Smooth muscle cell of the brain vasculature (primary cell): Measurements from ENCODE around the gene CBLN1.

Experiments used
- DNase-seq: peaks from one replicate; pipeline ENCODE4 v3.0.0-alpha.2; 2012; ENCODE audit warnings: low read depth, low spot score

The CBLN1 gene

DNA sequence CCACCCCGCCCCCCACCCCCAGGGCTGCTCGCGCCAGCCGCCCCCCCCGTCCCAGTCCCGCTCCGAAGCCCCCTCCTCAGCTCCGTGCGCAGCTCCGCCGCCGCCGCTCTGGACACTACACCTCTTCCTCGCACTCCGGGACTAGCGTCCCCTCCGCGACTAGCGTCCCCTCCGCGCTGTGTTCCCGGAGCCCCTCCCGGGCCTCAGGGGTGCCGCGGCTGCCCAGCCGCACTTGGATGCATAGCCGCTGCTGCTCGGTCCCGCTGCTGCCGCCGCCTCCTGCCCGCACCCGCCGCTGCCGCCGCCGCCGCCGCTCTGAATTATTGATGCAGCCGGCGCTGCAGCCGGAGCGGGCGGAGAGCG lies at the start of gene CBLN1:
Gene CBLN1, minus strand, starts transcription at position 359 of the 363 bp plus-strand sequence. CDS start 373 bp downstream, outside the sequence.
- DNase-seq: no peak

DNA sequence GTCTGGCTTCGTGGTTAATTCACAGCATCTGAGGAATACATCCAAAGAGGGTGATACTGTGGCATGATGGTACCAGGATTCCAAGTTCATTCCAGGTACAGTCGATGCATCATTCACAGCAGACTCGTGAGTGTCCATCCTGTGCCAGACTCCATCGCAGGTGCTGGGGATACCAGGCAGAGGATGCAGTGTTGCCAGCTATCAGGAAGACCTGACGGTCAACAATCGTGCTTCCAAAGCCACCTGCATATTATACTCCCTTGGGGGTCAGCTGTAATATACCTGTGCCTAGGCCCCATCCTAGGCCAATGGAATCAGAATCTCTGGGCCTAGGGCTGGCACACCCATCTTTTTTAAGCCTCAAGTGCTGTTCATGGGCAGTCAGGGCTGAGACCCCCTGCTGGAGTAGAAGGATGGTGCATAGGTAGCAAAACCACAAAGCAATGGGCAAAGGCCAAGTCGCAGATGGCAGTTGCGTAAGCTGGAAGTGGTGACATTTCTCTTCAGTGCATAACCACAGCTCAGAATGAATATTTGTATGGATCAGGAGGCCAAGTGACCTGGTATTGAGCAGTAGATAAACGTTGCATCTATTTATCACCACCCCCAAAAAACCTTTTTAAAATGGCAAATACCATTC lies 49.0 kb upstream of the CBLN1 start:
- DNase-seq: no peak

DNA sequence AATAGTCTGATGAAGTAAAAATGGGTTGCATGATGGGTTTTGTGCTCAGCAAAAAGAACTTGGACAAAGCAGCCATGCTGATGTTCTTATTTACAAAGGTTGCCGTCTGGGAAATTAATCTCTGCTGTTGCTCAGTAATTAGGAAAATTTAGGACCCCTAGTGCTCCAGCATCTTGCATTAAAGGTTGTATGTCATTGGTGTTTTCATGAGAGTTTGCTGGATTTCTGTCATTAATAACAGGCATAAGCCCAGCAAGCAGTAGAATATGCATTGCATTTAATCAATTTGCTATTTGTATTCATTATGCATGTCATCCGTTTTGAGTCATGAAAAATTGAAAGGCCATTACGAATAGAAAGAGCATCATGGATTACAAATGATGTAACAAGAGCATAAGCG lies 46.7 kb upstream of the CBLN1 start:
- DNase-seq: no peak

DNA sequence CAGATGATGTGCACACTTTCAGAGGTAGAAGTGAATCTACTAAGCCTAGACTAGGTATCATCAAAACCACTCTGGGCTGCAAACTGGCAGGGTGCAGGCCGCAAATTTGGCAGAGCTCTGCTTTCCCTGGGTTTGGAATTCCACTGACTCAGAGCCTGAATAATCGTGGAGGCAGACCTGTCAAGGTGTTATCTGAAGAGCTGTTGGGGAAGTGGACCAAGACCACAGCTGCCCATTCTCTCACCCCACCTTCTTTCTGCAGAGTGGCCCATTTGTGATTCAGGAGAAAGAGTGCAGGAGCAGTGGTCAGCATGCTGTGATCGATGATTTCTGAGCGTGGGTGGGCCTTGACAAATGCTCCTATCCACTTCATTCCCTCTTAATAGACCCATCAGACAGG lies 45.8 kb upstream of the CBLN1 start:
- DNase-seq: no peak

DNA sequence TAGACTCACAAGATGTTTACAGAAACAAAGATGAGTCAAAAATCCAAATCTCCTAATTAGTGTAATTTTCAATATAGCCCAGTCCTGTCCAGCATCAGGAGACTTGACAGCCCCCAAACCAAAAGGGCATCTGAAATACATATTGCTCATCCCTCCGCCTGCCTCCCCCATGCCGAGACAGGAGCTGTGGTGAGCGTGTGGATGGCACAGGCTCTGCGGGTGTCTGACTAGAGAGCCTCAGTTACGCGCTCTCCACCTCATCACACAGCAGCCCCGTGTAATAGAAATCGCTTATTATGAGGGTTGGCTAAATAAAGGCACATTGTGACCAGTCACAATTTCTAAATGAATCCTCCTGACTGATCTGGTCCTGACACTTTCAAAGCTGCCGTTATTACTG lies 43.1 kb upstream of the CBLN1 start:
- DNase-seq: no peak

DNA sequence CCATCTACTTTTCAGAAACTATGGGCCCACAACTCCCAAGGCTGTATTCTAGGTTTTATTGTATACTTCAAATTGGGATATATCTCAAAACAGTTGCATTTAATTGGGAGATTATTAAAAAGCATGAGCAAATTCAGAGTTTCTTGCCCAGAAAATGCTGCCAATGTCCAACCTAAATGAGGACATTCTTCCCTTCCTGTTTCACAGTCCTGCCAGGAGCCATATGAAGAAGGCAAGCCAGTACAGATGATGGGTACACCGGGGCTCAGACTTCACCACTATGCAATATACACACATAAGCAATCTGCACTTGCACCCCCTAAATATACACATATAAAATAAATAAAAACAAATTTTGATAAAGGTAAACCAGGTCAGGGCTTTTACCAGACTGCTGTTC lies 34.0 kb upstream of the CBLN1 start:
- no peak for DNase-seq

DNA sequence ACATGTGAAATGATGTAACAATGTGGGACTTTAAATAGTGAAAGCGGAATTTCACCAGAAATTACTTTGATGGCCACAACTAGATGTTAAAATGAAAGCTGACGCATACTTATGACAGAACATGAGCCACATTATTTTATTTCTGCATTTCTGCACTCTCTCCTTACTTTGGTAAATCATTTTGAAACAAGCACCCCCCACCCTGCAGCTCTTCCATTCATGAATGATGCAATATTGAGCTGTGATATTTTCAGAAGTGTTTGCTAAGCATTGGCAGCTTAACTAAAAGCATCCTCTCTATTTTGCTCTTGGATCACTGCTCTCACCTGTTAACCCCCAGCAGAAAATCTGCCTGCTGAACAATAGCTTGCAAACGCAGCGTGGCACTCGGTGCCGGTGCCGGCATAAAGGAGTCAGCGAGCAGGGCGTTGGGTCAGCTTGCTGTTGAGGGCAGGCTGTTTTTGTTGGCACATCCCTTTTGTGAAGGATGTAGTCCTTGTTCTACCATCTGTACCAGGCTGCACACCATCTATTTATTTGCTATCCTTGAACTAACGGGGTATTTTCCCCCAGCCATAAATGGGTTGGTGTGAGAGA lies 30.8 kb upstream of the CBLN1 start:
- no peak for DNase-seq

DNA sequence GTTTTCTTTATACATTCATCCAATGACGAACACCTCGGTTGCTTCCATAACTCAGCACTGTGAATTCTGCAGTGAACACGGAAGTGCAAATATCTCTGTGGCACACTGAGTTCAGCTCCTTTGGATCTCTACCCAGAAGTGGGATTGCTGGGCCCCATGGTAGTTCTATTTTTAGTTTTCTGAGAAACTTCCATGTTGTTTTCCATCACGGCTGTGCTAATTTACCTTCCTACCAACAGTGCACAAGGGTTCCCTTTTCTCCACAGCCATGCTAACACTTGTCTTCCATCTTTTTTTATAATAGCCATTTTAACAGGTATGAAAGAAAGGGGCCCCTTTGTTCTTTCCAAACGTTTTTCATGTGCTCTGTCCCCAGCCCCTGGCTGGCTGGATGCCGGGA lies 30.2 kb upstream of the CBLN1 start:
- no peak for DNase-seq

DNA sequence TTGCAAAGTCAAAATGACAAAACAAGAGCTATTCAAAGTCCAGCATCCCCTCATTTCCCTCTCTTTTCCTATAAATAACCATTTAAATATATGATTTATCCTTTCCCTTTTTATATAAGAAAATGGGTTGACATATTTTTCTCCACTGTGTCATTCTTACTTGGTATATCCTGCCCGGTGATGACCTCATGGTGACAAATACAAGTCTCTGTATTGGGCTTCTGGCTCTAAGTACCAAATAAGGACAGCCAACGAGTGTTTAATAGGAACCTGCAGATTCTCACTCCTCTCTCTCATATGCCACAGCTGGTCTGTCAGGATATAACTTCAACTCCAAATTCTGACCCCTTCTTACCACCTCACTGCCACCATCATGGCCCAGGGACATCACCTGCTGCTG lies 25.5 kb upstream of the CBLN1 start:
- no peak for DNase-seq

DNA sequence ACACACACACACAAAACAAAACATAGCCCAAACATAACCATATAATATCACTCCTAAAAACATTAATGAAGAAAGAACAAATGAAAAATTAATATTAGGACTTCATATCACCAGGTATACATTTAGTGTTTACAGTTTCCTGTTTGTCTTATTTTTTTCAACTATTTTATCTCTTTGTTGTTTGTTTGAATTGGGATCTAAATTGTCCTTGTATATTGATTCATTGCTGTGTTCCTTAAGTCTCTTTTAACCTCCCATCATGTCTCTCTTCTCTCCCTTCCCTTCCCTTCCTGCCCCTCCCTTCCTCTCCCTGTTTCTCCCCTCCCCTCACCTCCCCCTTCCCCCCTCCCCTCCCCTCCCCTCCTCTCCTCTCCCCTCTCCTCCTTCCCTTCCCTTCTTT lies 23.8 kb upstream of the CBLN1 start:
- DNase-seq: no peak

DNA sequence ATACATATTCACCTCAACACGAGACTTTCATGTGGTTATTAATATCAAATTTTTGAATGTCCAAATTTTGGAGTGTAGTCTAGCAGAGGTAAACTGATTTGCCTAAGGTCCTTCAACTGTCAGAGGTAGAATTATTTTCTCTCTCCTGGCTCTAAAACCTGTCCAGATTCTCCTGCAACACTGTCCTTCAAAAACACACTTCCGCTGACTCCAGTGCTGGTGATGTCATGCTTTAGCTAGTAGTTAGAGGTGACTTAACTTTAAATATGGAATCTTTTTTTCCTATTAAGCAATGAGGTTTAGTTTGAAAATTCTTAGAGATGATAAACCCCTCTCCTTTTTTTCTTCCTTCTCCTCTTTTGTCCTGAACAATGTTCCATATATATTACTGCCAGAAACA lies 10.8 kb upstream of the CBLN1 start:
- DNase-seq: no peak

DNA sequence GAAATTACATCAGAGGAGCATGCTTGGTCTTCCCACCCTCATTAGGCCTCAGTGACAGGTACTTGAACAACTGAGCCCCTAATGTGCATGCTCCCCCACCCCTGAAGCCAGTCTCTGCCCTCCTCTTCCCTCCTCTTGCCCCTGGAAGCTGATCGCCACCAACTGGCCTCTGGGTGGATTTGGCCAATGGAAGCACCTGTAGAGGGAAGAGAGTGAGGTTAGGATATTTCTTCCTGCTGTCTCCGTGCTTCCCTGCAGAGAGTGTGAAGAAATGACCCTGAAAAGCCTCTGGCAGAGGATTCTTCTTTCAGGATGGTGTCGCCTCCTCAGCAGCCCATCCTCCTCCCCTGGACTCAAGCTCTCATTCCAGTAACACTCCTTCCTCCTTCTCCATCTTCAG lies 5.9 kb upstream of the CBLN1 start:
- no peak for DNase-seq

DNA sequence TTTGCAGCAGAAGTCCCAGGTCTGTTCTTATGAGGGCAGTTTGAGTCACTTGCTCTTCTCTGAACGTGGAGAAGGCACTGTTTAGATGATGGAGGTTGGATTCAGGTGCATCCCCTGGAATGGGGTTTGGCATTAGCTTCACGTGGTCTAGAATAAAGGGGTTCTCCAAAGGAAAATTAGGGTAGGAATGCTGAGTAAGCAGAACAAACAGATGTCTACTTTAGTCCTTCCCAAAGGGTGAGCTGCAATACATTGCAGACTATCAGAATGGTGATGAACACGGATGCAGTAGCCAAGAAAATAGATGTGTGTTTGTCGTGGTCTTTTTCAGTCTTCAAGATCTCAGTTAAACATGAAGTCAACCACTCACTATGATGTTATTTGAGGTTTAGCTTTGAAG lies 3.3 kb upstream of the CBLN1 start:
- no peak for DNase-seq

DNA sequence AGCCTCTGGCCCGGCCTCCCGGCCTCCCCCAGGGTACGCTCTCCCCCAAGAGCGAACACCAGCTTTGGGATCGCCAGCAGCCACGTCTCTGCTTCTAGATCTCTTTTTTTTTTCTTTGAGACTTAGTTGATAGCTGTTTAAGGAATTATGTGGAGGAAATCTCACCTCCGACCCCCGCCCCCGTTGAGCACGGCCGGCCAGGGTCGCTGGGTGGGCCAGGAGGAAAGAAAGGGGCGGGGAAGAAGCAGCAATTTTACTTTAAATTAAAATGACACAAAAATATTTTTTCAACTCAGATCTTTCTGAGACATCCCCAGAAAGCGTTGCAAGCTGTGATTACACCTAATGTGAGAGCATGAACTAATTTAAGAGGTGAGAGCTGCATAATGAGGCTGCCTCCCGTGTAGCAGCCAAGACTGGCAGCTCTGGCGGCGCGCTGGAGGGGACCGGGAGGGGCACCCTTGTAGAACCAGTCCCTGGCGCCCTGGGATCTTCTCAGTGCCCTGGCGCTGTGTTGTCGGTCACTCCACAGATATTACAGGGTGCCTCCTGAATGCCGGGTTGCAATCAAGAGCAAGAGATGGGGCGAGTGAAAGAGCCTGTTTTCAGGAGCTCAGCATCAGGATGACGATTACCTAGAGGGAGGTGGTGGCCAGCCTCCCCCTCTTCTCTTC lies 1.9 kb upstream of the CBLN1 start:
- no peak for DNase-seq

DNA sequence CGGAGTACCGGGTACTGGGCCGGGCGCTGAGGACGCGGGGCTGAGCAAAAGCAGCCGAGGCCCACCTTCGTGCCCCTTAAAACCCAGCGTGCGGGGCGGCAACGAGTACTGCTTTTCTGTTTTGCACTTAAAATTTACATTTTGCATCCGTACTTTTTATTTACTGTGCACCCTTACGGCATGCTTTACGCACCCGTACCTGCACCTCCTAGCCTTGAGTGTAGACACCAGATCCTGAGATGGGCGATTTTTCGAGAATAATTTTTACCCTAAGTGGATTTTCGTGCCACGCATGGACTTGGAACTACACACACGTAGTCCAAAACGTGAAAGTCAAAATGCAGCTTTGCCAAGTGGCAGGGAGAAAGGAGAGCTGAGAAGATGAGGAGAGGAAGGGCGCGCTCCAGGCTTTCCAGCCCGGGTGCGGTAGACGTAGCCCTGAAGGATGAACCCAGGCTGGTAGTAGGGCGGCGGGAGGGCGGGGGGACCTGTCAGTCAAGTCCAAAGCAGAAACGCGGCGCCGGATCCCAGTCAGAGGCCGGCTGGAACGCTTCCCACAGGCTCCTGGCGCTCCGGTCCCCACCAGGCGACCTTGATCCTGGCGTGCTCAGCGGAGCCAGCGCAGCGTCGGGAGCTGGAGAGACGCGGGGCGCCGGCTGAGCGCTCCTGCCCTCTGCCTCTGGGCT lies 1.2 kb upstream of the CBLN1 start:
- DNase-seq: no peak

DNA sequence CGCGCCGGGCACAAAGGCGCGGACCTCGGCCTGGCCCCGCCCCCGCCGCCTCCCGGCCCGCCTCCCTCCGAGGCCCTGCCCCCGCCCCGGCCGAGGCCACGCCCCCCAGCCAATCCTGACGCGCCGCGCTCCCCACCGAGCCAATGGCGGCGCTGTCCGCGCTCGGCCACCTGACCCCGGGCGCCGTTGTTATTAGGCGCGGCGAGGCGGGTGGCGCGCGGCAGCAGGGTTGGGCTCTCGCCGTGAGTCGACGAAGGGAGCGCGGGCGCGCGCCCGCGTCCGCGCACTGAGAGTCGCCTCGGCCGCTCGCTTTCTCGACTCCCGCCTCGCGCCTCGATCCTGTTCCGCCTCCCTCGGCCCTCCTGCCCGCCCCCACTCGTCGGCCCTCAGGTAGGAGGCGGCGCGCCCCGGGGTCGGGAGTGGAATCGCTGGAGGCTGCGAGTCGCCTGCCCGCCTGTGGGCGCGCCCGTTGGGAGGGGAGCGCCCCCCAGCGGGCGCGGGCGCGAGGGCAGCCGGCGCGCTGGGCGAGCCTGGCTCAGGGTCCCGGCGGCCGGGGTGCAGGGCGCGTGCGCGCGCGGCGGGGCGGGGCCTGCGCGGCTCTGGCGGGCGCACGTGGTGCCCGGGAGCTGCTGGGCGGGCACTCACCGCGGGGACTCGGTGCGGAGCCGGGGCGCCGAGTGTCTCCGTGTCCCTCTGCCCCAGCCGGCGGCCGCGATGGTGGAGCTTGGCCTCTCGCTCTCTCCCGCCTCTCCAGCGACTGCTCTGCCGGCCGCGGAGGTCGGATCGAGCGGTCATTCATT lies 405 bp upstream of the CBLN1 start:
- no peak for DNase-seq

DNA sequence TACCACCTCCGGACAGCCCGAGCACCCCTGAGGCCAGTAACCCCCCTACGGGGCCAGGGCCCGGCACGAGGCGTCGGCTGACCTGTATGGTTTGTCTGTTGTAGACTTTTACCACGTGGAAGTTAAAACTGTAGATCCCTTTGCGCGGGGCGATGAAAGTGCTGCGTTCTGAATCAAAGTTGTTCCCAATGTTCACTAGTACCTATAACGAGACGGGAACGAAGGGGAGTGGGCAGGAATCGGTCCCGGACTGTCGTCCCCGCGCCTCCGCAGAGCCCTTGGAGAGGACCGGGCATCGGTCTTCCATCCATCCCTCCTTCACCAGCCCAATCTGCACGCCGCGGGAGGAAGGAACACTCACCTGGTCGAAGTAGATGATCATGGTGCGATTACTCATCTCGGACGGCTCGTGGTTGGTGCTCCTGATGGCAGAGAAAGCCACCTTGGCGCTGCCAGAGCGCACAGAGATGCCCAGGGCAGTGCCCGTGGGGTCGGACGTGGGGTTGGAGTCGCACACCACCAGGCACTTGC lies 732 bp downstream of the CBLN1 start:
- DNase-seq: no peak

DNA sequence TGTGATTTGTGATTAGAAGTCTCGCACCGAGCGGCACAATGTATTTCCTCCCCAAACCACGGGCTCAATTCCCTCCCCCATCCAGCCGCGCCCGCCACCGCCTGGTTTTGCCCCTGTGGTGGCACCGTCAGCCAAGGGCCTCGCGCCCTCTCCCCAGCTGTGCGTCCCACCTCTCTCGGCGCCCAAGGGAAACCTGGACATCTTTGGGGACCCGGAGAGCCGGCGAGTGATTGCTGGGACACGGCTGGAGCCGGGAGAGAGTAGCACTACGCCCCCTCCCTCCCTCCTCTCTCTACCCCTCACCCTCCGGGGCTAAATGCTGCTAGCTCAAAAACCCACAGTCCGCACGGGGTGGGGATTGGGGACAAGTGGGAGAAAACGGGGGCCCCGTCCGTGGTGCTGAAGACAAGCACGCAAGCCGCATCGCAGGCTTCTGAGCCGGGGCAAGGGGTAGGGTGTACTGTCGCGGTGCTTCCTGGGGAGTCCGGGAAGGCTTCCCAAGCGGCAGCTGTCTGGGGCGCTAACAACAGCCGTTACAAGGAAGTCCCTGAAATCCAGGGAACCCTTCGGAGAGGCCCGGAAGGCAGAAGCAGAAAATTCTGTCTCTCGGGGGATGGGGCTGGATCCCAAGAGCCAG lies 1.4 kb downstream of the CBLN1 start:
- DNase-seq: no peak

DNA sequence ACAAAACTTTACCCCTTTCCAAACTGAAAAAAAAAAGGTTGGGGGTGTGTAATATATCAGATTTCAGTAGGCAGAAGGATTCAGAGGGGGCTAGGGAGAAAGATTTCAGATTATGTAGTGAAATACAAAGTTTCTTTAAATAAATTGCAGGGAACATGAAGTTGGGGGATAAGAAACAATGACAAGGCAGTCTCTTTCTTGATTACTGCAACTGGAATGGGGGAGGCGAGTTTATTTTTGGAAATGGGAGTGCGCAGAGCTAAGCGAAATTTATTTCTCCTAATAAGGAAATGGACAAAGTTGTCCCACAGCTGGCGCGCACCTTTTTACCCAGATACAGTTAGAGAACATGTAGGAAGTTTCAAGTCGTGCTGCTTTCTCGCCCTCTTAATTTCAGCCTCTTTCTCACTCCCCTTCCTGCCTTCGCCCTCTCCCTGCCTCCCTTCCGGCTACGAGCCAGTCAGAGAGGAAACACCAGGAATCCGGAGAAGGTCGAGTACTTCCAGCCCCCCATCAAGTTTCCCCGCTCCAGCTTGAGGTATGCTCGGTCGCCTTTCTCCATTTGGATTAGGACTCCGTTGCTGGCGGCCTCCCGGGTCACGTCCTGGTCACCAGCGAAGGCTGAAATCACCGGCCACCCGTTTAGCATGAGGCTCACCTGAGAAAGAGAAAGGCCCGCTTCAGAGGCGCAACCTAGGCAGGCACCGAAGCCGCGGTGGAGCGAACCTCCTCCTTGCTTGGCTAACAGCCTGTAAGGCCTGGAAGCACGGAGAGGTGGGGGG lies 2.5 kb downstream of the CBLN1 start:
- no peak for DNase-seq

DNA sequence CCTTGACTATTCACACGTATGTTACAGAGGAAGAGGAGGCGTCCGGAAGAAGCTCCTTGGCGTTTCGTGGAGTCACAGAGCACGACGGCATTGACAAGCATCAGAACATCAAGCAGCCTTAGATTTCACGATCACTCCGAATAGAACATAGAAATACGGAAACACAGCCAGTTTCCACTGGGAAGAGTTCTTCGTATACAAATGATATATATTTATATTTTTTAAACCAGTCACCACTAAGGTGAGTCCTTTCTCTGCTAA lies 3.1 kb downstream of the CBLN1 start:
- no peak for DNase-seq
